HG02970 (cell line): ENCODE data around the gene IMPA2.

ENCODE experiments used
- ATAC-seq: cut with Tn5 transposase; IDR thresholded peaks from one replicate; pipeline ENCODE4 v1.9.1; 2021; ENCODE audit warnings: mild to moderate bottlenecking, moderate library complexity, moderate number of reproducible peaks; ENCODE audit not compliant: unreplicated experiment, low FRiP score

Gene IMPA2

GRCh38 chr18:12041561-12041960 lies 60.3 kb downstream of the IMPA2 start:
- ATAC-seq = no peak

- ATAC-seq = no peak
These were observed 62.5 kb downstream of the IMPA2 start for GRCh38 chr18:12043811-12044210.

GRCh38 chr18:12044591-12044990 lies 63.3 kb downstream of the IMPA2 start:
- no peak for ATAC-seq

- no peak for ATAC-seq
These were observed 64.9 kb downstream of the IMPA2 start for GRCh38 chr18:12046046-12046750.

DNA sequence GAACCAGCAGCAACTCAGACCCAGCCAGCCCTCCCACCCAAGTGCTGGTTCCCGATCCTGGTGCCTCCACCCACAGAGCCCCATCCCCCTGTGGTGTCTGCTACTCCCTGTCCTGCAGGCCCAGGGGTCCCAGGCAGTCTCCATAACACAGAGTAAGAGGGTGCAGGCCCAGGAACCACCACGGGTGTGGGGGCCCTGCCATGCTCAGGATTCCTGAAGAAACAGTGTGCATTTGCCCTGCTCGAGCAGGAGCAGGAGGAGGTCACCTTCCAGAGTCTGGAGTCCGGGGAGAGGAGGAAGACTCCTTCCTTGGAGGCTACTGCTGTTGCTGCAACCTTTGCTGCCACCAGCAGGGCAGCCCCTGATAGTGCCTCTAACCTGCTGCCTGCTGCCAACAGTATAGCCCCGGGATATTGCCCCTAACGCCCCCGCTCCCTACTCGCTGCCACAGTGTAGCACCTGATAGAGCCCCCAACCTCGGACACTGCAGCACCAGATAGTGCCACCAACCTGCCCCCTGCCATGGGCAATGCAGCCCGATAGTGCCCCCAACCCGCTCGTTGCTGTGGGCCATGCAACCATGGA lies 65.5 kb downstream of the IMPA2 start:
- no peak for ATAC-seq

DNA sequence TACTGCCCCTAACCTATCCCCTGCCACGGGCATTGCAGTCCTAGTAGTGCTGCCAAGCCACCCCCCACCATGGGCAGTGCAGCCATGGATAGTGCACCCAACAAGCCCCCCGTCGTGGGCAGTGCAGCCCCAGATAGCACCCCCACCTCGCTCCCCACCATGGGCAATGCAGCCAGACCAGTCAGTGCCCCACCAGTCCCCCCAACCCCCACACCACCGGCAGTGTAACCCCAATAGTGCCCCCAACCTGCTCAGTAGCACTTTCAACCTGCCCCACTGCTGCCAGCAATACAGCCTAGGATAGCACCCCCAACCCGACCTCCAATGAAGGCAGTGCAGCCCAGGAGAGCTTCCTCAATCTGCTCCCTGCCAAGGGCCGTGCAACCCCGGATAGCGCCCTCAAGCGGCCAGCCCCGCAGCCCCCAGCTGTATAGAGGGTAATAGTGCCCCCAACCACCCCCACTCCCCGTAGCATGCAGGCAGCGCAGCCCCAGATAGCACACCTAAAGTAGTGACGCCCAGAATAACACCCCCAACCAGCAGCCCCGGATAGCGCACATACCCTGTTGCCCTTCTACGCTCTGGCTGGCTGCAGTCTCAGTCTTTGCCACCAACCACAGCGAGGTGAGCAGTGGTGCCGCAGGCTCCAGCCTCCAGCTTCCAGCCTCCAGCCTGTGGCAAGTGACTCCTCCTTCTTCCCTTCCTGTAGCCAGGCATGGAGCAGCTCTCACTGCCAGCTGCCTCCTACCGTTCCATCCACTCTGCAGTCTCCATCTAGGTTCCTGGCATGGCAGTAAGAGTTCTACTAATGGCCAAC lies 66.9 kb downstream of the IMPA2 start:
- ATAC-seq = no peak

GRCh38 chr18:12048827-12049175 lies 67.5 kb downstream of the IMPA2 start:
- no peak for ATAC-seq

DNA sequence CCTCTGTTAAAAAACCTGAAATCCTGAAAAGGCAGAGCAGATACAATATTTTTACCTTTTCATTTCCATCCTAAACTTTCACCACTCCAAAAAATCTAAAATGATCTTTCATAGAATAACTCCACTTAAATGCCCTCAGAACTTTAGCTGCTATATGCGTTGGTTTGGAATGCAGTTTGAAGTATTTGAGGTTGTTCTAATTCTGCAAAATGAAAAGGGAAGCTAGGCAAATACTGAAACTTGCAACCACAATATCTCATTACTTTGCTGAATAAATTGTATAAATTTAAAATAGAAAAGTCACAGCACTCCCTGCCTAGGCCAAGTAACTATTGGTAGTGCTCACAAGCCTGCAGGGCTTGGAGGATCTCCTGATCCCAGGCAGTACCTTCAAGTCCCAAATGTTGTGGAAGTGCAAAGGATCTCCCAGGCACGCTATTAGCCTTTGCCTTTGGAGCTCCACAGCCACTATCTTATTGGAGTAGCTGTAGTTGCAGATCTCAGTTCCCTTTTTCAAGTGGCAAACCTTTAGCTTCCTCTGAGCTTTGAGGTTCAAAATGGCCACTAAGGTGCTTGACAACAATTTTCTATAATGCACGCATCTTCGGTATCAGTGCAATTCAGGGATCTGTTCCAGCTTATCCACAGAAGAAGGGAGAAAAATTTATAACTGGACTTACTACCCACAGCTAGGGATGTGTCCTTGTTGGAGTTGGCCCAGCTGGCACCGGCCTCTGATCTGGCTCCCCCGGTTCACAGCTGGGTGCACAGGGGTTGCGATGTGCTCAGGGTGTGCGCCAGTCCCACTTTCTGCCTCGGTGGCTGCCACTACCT lies 68.9 kb downstream of the IMPA2 start:
- peak; percentile 67 for ATAC-seq

GRCh38 chr18:12052866-12053265 lies 71.6 kb downstream of the IMPA2 start:
- ATAC-seq = no peak

DNA sequence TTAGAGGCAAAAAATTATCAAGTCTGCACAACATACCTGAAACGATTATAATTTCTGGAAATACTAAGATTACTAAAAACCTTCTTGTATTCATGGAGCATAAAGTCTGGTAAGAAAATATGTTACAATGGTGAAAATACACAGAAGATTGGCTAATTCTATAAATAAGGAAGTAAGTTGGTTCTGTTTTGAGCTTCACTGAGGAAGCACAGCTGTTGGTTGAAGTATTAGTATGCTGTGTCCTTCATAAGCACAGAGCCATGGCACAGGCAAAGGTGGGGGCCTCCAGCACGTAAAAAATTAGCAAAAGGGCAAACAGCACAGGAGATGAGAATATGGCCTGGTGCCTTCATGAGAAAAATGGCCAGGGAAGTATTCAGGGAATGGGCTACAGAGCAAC lies 72.0 kb downstream of the IMPA2 start:
- no peak for ATAC-seq

GRCh38 chr18:12056034-12056883 lies 75.0 kb downstream of the IMPA2 start:
- ATAC-seq = no peak

GRCh38 chr18:12056884-12057402 lies 75.6 kb downstream of the IMPA2 start:
- ATAC-seq = no peak

GRCh38 chr18:12057419-12058039 lies 76.2 kb downstream of the IMPA2 start:
- no peak for ATAC-seq

- ATAC-seq = no peak
These were observed 78.3 kb downstream of the IMPA2 start for GRCh38 chr18:12059334-12060181.

DNA sequence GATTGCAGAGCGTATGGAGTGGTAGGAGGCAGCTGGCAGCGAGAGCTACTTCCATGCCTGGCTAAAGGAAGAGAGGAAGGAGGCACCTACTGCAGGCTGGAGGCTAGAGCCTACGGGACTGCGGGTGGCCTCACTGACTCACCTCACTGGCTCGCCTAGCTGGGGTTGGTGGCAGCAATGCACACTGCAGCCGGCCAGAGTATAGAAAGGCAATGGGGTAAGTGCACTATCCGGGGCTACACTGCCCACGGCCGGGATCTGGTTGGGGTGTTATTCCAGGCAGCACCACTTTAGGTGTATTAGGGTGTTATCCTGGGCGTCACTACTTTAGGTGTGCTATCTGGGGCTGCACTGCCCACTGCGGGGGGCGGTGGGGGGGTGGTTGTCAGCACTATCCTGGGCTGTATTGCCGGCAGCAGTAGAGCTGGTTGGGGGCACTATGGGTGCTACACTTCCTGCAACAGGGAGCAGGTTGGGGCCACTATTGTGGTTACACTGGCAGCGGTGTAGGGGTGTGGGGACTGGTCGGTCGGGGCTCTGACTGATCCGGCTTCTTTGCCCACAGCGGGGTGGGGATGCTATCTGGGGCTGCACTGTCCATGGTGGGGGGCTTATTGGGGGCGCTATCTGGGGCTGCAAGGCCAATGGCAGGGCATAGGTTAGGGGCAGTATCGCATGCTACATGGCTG lies 79.0 kb downstream of the IMPA2 start:
- no peak for ATAC-seq

DNA sequence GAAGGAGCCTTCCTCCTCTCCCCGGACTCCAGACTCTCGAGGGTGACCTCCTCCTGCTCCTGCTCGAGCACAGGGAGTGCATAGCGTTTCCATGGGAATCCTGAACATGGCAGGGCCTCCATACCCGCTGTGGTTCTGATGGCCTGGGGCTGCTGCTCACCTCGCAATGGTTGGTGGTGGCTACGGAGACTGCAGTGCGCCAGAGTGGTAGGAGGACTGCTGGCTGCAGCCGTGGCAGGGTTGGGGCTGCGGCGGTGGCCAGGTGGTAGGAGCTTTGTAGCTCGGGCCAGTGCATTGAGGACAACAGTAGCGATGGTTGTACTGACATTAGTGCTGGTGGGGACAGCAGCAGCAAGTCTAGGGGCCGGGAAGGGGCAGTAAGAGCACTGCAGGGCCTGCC lies 80.4 kb downstream of the IMPA2 start:
- ATAC-seq = no peak

DNA sequence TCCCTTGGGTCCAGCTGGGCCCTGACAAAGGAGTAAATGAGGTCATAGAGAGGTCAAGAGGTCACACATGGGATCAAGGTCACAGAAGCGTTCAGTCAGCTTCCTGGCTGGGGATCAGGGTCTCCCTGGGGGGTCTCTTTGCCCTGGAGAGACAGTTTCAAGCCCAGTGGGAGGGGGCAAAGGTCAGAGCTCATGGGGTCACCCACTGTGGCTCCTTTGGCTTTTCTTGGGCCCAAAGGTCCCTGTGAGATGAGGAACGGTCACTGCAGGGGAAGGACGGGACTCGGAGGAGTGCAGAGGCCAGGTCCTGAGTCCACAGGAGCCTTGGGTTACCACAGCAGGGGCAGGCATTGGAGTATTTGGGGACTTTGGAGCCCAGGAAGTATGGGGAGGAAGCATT lies 81.7 kb downstream of the IMPA2 start:
- no peak for ATAC-seq
